NB4 (cell line): ENCODE data around the gene ELMOD2.

Source experiments
- CTCF ChIP-seq: IDR thresholded peaks from one replicate; pipeline ENCODE4 v1.5.1; 2012; ENCODE audit warnings: low read depth, low read length
- MYC ChIP-seq: IDR thresholded peaks from 2 replicates; pipeline ENCODE4 v1.6.1; 2011; ENCODE audit warnings: low read depth, low read length
- POLR2A ChIP-seq: IDR thresholded peaks from 2 replicates; pipeline ENCODE4 v1.6.1; 2011; ENCODE audit warnings: mild to moderate bottlenecking; ENCODE audit not compliant: insufficient read length; ENCODE audit errors: extremely low read depth
- TF ChIP-seq, protein P1 (sequence below): IDR thresholded peaks from 2 replicates; pipeline ENCODE4 v1.6.1; 2011; ENCODE audit warnings: low read depth, low read length

DNA sequence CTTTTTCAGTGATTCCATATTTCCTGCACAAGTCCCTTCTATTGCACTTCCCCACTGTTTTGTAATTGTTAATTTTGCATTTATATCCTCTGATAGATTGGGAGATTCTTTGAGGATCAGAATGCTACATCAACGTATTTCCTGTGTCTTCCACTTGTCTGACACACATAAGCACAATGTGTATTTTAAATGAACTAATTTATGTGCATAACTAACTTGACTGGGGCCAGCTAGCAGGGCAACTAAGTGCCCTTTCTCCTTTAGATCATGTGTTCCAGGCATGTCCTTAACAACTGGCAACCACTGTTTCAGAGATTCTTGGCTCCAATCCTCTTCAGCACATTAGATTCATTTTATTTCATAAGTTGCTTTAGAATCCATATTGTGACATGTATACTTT lies 60.5 kb downstream of the ELMOD2 start:
- TF ChIP-seq CTCF (no peak), POLR2A (no peak), MYC (no peak)
- TF ChIP-seq, protein P1, sequence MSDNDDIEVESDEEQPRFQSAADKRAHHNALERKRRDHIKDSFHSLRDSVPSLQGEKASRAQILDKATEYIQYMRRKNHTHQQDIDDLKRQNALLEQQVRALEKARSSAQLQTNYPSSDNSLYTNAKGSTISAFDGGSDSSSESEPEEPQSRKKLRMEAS, result no peak
